Inferior parietal cortex (tissue), 1 donor: ENCODE data around the gene RALGDS.

Experiments used
- DNase-seq: peaks from one replicate; pipeline ENCODE4 v3.0.0-alpha.2; 2016; ENCODE audit errors: extremely low spot score

RALGDS gene

GRCh38 chr9:133120501-133121197 lies 391 bp downstream of the RALGDS start:
- DNase-seq: no peak

GRCh38 chr9:133119846-133120500 lies 1.1 kb downstream of the RALGDS start:
- DNase-seq: no peak

GRCh38 chr9:133119103-133119845 lies 1.8 kb downstream of the RALGDS start:
- DNase-seq: no peak

- DNase-seq: no peak
Observed at GRCh38 chr9:133118568-133118967, 2.5 kb downstream of the RALGDS start.

GRCh38 chr9:133118179-133118520 lies 2.9 kb downstream of the RALGDS start:
- no peak for DNase-seq

- DNase-seq: no peak
Observed at GRCh38 chr9:133117271-133118178, 3.5 kb downstream of the RALGDS start.

GRCh38 chr9:133116346-133117231 lies 4.5 kb downstream of the RALGDS start:
- no peak for DNase-seq

- DNase-seq: no peak
Observed at GRCh38 chr9:133115604-133116345, 5.3 kb downstream of the RALGDS start.

GRCh38 chr9:133114886-133115603 lies 6.0 kb downstream of the RALGDS start:
- DNase-seq: no peak

- DNase-seq: no peak
Observed at GRCh38 chr9:133113949-133114885, 6.8 kb downstream of the RALGDS start.

GRCh38 chr9:133113163-133113948 lies 7.7 kb downstream of the RALGDS start:
- no peak for DNase-seq

- DNase-seq: no peak
Observed at GRCh38 chr9:133112663-133113026, 8.4 kb downstream of the RALGDS start.

GRCh38 chr9:133111808-133112662 lies 9.0 kb downstream of the RALGDS start:
- DNase-seq: no peak

GRCh38 chr9:133109931-133110650 lies 10.9 kb downstream of the RALGDS start:
- no peak for DNase-seq

- DNase-seq: no peak
Observed at GRCh38 chr9:133108794-133109641, 12.0 kb downstream of the RALGDS start.
